Measurements from ENCODE around the gene SLC13A4. TPM values are rescaled to one million over a fixed set of nuclear protein-coding genes. Genes with fewer than 3 reads are reported as not detected.
"Not testable (repeated sequence)": the region's sequence is repeated elsewhere in the genome, so short reads cannot be mapped to it uniquely, and the experiment has no call there.

Gene SLC13A4
- total RNA-seq, 1 donor from 2014 or later, result not detected

- DNase-seq (ENCODE audit: low read depth), result no peak
- no peak overlapping the region for H3K4me3 ChIP-seq (ENCODE audit: low read depth, low read length)
- TF ChIP-seq CTCF (conservative IDR thresholded peaks at IDR 0.05; ENCODE audit: low read depth, low read length), result peak; percentile 49
Measured at GRCh38 chr7:135704074-135704473, 23.9 kb downstream of the SLC13A4 start.

- no peak overlapping the region for H3K4me3 ChIP-seq (ENCODE audit: low read depth, low read length)
- no peak for DNase-seq (ENCODE audit: low read depth)
- TF ChIP-seq CTCF (conservative IDR thresholded peaks at IDR 0.05; ENCODE audit: low read depth, low read length), result no peak
Measured at GRCh38 chr7:135697276-135698049, 30.5 kb downstream of the SLC13A4 start.

- DNase-seq (ENCODE audit: low read depth), result no peak
- no peak overlapping the region for H3K4me3 ChIP-seq (ENCODE audit: low read depth, low read length)
- TF ChIP-seq CTCF (conservative IDR thresholded peaks at IDR 0.05; ENCODE audit: low read depth, low read length), result no peak
Measured at GRCh38 chr7:135693558-135693957, 34.4 kb downstream of the SLC13A4 start.

GRCh38 chr7:135692606-135693005 is 35.4 kb downstream of the SLC13A4 start:
- not testable (repeated sequence) for DNase-seq (ENCODE audit: low read depth); H3K4me3 ChIP-seq (ENCODE audit: low read depth, low read length)

- no peak for DNase-seq (ENCODE audit: low read depth)
Measured at GRCh38 chr7:135692055-135692454, 35.9 kb downstream of the SLC13A4 start.

GRCh38 chr7:135690566-135690965 is 37.4 kb downstream of the SLC13A4 start:
- no peak overlapping the region for H3K4me3 ChIP-seq (ENCODE audit: low read depth, low read length)
- DNase-seq (ENCODE audit: low read depth), result no peak
- no peak for TF ChIP-seq CTCF (conservative IDR thresholded peaks at IDR 0.05; ENCODE audit: low read depth, low read length)

More at GRCh38 chr7:135692055-135692454, 35.9 kb downstream of the SLC13A4 start:
- TF ChIP-seq CTCF (conservative IDR thresholded peaks at IDR 0.05; ENCODE audit: low read depth, low read length), result no peak
- H3K4me3 ChIP-seq (ENCODE audit: low read depth, low read length), result no peak overlapping the region

- TF ChIP-seq CTCF (conservative IDR thresholded peaks at IDR 0.05; ENCODE audit: low read depth, low read length), result no peak
- DNase-seq (ENCODE audit: low read depth), result no peak
- no peak overlapping the region for H3K4me3 ChIP-seq (ENCODE audit: low read depth, low read length)
Measured at GRCh38 chr7:135687466-135687865, 40.5 kb downstream of the SLC13A4 start.
